ENCODE data around the gene RPS25. TPM values are rescaled to one million over a fixed set of nuclear protein-coding genes. Genes with fewer than 3 reads are reported as not detected.

Gene RPS25
- total RNA-seq, 4 donors from 2014 or later: 1,252 to 2,859 (median 1,930) TPM

- TF ChIP-seq CTCF (IDR thresholded peaks at IDR 0.05): no peak
- TF ChIP-seq POLR2A (IDR thresholded peaks at IDR 0.05): no peak
- no peak overlapping the region for H3K4me3 ChIP-seq (ENCODE audit: low read depth, poor library complexity, severe bottlenecking)
- WGBS, 2 donors: 71 to 77% methylated on average over 14 of the region's 14 CpGs
- intact Hi-C loops (cut with DNase I; ENCODE audit: low total_unique reads): no loop called here
- DNase-seq (ENCODE audit: low spot score in 2 of 2): no peak
Measured at GRCh38 chr11:119016216-119017009, 1.7 kb downstream of the RPS25 start.

GRCh38 chr11:119015054-119015611 lies 3.0 kb downstream of the RPS25 start:
- H3K4me3 ChIP-seq (ENCODE audit: low read depth, poor library complexity, severe bottlenecking): no peak overlapping the region
- 58 to 67% methylated on average over 8 of the region's 8 CpGs for WGBS, 2 donors
- TF ChIP-seq CTCF (IDR thresholded peaks at IDR 0.05) (no peak), POLR2A (IDR thresholded peaks at IDR 0.05) (no peak)
- DNase-seq (ENCODE audit: low spot score in 2 of 2): no peak
- intact Hi-C loops (cut with DNase I; ENCODE audit: low total_unique reads): no loop called here

GRCh38 chr11:119014209-119014924 lies 3.8 kb downstream of the RPS25 start:
- TF ChIP-seq POLR2A (IDR thresholded peaks at IDR 0.05) (no peak), CTCF (IDR thresholded peaks at IDR 0.05) (no peak)
- intact Hi-C loops (cut with DNase I; ENCODE audit: low total_unique reads): no loop called here
- WGBS, 2 donors: 90 to 91% methylated on average over 17 of the region's 17 CpGs
- H3K4me3 ChIP-seq (ENCODE audit: low read depth, poor library complexity, severe bottlenecking): no peak overlapping the region
- no peak for DNase-seq (ENCODE audit: low spot score in 2 of 2)

- intact Hi-C loops (cut with DNase I; ENCODE audit: low total_unique reads): no loop called here
- 82 to 91% methylated on average over 3 of the region's 3 CpGs for WGBS, 2 donors
- TF ChIP-seq CTCF (IDR thresholded peaks at IDR 0.05): no peak
- TF ChIP-seq POLR2A (IDR thresholded peaks at IDR 0.05): no peak
Measured at GRCh38 chr11:119012629-119013170, 5.4 kb downstream of the RPS25 start.

DNA sequence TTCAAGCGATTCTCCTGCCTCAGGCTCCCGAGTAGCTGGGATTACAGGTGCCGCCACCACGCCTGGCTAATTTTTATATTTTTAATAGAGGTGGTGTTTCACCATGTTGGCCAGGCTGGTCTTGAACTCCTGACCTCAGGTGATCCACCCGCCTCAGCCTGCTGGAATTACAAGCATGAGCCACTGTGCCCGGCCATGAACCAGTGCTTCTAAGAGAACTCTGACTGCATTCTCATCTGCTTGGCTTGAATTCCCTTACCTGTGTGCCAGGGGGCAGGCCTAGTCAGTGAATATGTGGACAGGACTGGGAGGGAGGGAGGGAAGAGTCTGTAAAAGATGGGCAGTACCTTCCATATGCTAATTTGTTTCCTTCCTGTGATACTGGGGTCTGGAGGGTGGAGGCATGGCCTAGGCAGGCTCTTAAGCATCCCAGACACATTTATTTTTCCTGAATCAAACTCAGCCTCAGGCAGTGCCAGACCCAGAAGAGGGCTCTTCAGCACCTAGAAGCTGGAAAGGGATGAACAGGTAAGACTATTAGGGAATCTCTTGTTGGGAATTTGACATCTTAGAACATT lies 6.6 kb downstream of the RPS25 start:
- intact Hi-C loops (cut with DNase I; ENCODE audit: low total_unique reads): no loop called here
- no peak for DNase-seq (ENCODE audit: low spot score in 2 of 2)
- TF ChIP-seq POLR2A (IDR thresholded peaks at IDR 0.05): no peak
- no peak for TF ChIP-seq CTCF (IDR thresholded peaks at IDR 0.05)
- 72 to 84% methylated on average over 6 of the region's 6 CpGs for WGBS, 2 donors
- no peak overlapping the region for H3K4me3 ChIP-seq (ENCODE audit: low read depth, poor library complexity, severe bottlenecking)

More at GRCh38 chr11:119012629-119013170, 5.4 kb downstream of the RPS25 start:
- H3K4me3 ChIP-seq (ENCODE audit: low read depth, poor library complexity, severe bottlenecking): no peak overlapping the region
- no peak for DNase-seq (ENCODE audit: low spot score in 2 of 2)

Data from lower leg skin (tissue), 4 donors.